HUES64 (cell line): ENCODE measurements around the gene PRKACB.

ENCODE experiments used
- H3K27ac ChIP-seq: 2 replicates; pipeline ENCODE4 v1.7.0; 2013; ENCODE audit warnings: low read depth, low read length, inconsistent platforms
- H3K27me3 ChIP-seq: 2 replicates; pipeline ENCODE4 v1.6.1; 2013; ENCODE audit warnings: mild to moderate bottlenecking, low read length; ENCODE audit not compliant: insufficient read depth
- H3K36me3 ChIP-seq: 2 replicates; pipeline ENCODE4 v1.6.1; 2013; ENCODE audit warnings: mild to moderate bottlenecking, low read length; ENCODE audit not compliant: insufficient read depth
- H3K4me1 ChIP-seq: 2 replicates; pipeline ENCODE4 v1.6.1; 2013; ENCODE audit warnings: mild to moderate bottlenecking, low read length, moderate library complexity; ENCODE audit not compliant: insufficient read depth
- H3K4me3 ChIP-seq: 2 replicates; pipeline ENCODE4 v1.5.1; 2013; ENCODE audit warnings: mild to moderate bottlenecking, low read length, moderate library complexity
- H3K9ac ChIP-seq: 2 replicates; pipeline ENCODE4 v1.6.1; 2013; ENCODE audit warnings: mild to moderate bottlenecking, low read depth, low read length
- H3K9me3 ChIP-seq: 2 replicates; pipeline ENCODE4 v1.6.1; 2013; ENCODE audit warnings: low read depth, low read length; ENCODE audit not compliant: insufficient read depth
- WGBS: fragments of 150-250, 120-280 bp; methylation state at CpG from one replicate; pipeline ENCODE4 v1.1.7; 2013; ENCODE audit warnings: missing lambda C conversion rate; 5-methylcytosine and 5-hydroxymethylcytosine counted together

Gene PRKACB

GRCh38 chr1:84253891-84254290 is 109.8 kb downstream of the PRKACB start:
- Histone ChIP-seq H3K27ac (no peak overlapping the region), H3K9ac (no peak overlapping the region), H3K9me3 (peaks cover 3% of the 10 kb centered on the region; the same call in 1 of the 2 replicates), H3K36me3 (no peaks in the 10 kb centered on the region), H3K4me3 (no peak overlapping the region), H3K27me3 (no peaks in the 10 kb centered on the region), H3K4me1 (0 out of 2 replicates have a peak, but pooled peaks cover 5% of the 10 kb centered on the region)
- WGBS: 86% methylated on average over 4 of the region's 4 CpGs

- Histone ChIP-seq H3K27ac (no peak overlapping the region), H3K27me3 (no peaks in the 10 kb centered on the region), H3K36me3 (no peaks in the 10 kb centered on the region), H3K9me3 (peaks cover 3% of the 10 kb centered on the region; the same call in 1 of the 2 replicates), H3K4me3 (no peak overlapping the region), H3K4me1 (0 out of 2 replicates have a peak, but pooled peaks cover 5% of the 10 kb centered on the region), H3K9ac (no peak overlapping the region)
- 95% methylated on average over 2 of the region's 2 CpGs for WGBS
Measured at GRCh38 chr1:84254703-84255238, 110.7 kb downstream of the PRKACB start.

DNA sequence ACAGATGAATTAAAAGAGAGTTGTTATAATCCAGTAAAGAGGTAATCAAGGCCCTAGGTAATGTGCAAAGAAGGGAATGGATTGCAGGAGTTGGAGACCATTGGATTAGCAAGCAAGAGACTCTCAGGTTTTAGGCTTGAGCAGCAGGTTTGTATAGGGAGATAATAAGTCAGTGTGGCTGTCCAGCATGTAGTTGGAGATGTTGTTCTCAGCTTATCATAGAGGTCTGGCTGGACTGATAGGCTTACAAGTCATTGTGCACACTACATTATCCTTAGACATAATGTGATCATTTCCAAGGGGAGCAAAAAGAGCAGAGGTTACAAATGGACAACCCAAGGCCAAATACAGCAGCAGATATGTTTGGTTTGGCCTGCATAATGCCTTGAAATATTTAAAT is 111.5 kb downstream of the PRKACB start:
- H3K9ac ChIP-seq: no peak overlapping the region
- 0 out of 2 replicates have a peak, but pooled peaks cover 5% of the 10 kb centered on the region for H3K4me1 ChIP-seq
- H3K4me3 ChIP-seq: no peak overlapping the region
- no peaks in the 10 kb centered on the region for H3K27me3 ChIP-seq
- no peaks in the 10 kb centered on the region for H3K9me3 ChIP-seq
- H3K36me3 ChIP-seq: no peaks in the 10 kb centered on the region
- H3K27ac ChIP-seq: no peak overlapping the region

DNA sequence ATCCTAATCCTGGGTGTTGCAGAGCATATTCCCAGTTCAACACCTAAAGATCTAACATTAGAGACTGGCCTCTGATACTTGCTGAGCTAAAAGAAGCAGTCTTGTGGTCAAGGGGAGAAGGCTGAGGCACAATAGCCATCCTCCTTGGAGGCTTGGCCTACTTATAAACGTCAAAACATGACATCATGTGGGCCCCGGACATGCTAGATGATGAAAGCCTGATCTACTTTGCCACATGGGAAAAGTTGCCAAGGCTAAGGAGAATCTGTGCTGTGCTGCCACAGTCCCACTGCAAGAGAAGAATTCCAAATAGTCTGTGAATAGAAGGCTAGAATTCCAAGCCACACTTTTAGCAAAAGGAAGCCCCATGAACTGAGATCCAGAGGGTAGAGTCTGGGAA is 113.5 kb downstream of the PRKACB start:
- Histone ChIP-seq H3K27me3 (no peaks in the 10 kb centered on the region), H3K4me1 (0 out of 2 replicates have a peak, but pooled peaks cover 5% of the 10 kb centered on the region), H3K9ac (no peak overlapping the region), H3K9me3 (no peaks in the 10 kb centered on the region), H3K27ac (no peak overlapping the region), H3K4me3 (no peak overlapping the region), H3K36me3 (no peaks in the 10 kb centered on the region)
- WGBS: 96% methylated on average over 2 of the region's 2 CpGs

GRCh38 chr1:84259376-84259775 is 115.3 kb downstream of the PRKACB start:
- no peaks in the 10 kb centered on the region for H3K4me1 ChIP-seq
- H3K4me3 ChIP-seq: no peak overlapping the region
- H3K27ac ChIP-seq: no peak overlapping the region
- no peak overlapping the region for H3K9ac ChIP-seq
- H3K36me3 ChIP-seq: no peaks in the 10 kb centered on the region
- WGBS: 95% methylated on average over 2 of the region's 2 CpGs
- no peaks in the 10 kb centered on the region for H3K9me3 ChIP-seq
- H3K27me3 ChIP-seq: no peaks in the 10 kb centered on the region

- no peaks in the 10 kb centered on the region for H3K9me3 ChIP-seq
- no peaks in the 10 kb centered on the region for H3K36me3 ChIP-seq
- H3K9ac ChIP-seq: no peak overlapping the region
- no peak overlapping the region for H3K4me3 ChIP-seq
- no peak overlapping the region for H3K27ac ChIP-seq
- no peaks in the 10 kb centered on the region for H3K27me3 ChIP-seq
- H3K4me1 ChIP-seq: no peaks in the 10 kb centered on the region
- WGBS: 100% methylated on average over 2 of the region's 2 CpGs
Measured at GRCh38 chr1:84259989-84260388, 115.9 kb downstream of the PRKACB start.

- Histone ChIP-seq H3K36me3 (no peaks in the 10 kb centered on the region), H3K4me1 (no peaks in the 10 kb centered on the region), H3K27ac (no peak overlapping the region), H3K9ac (no peak overlapping the region), H3K4me3 (no peak overlapping the region), H3K9me3 (no peaks in the 10 kb centered on the region), H3K27me3 (no peaks in the 10 kb centered on the region)
- 92% methylated on average over 2 of the region's 3 CpGs for WGBS
Measured at GRCh38 chr1:84260852-84261518, 116.9 kb downstream of the PRKACB start.

- no peaks in the 10 kb centered on the region for H3K9me3 ChIP-seq
- 89% methylated on average over 2 of the region's 2 CpGs for WGBS
- no peak overlapping the region for H3K9ac ChIP-seq
Measured at GRCh38 chr1:84264961-84265360, 120.9 kb downstream of the PRKACB start.

DNA sequence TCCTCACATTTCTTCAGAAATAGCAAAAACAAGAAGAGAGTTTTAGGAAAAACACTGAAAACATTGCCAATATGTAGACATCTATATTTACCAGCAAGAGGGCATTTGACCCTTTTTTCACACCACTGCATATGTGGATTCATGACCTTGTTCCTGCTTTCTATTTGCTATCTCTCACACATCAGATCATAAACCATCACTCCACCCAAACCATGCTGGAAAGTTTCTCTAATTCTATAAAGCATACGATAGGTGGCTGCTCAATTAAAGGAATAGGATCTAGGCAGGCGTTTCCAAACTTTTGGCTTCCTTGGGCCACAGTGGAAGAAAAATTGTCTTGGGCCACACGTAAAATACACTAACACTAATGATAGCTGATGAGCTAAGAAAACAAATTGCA is 121.8 kb downstream of the PRKACB start:
- Histone ChIP-seq H3K36me3 (no peaks in the 10 kb centered on the region), H3K9me3 (no peaks in the 10 kb centered on the region), H3K9ac (no peak overlapping the region), H3K27ac (no peak overlapping the region), H3K4me1 (no peaks in the 10 kb centered on the region), H3K4me3 (no peak overlapping the region), H3K27me3 (no peaks in the 10 kb centered on the region)
- 83% methylated on average over 3 of the region's 3 CpGs for WGBS

More at GRCh38 chr1:84264961-84265360, 120.9 kb downstream of the PRKACB start:
- Histone ChIP-seq H3K4me3 (no peak overlapping the region), H3K4me1 (no peaks in the 10 kb centered on the region), H3K27ac (no peak overlapping the region), H3K36me3 (no peaks in the 10 kb centered on the region), H3K27me3 (no peaks in the 10 kb centered on the region)

DNA sequence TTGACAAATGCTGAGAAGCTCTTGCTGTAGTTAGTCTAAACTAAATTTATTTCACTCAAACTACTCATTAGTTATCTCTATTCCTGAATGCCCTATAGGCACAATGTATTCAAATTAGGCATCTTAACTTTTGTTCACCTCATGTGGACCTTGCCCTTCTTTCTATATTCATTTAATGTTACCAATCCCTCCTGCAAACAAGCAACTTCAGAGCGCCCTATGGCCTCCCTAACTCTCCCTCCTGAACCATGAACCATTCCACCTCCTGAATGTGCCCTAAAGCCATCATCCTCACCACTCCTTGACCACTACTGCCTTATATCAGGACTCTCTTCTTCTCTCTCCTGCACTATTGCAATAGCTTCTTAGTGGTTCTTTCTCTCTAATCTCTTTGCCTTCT is 122.7 kb downstream of the PRKACB start:
- Histone ChIP-seq H3K9me3 (no peaks in the 10 kb centered on the region), H3K4me1 (peaks cover 6% of the 10 kb centered on the region), H3K27me3 (no peaks in the 10 kb centered on the region), H3K4me3 (no peak overlapping the region), H3K9ac (no peak overlapping the region), H3K27ac (no peak overlapping the region), H3K36me3 (no peaks in the 10 kb centered on the region)
- 36% methylated on average over 1 of the region's 1 CpG for WGBS

DNA sequence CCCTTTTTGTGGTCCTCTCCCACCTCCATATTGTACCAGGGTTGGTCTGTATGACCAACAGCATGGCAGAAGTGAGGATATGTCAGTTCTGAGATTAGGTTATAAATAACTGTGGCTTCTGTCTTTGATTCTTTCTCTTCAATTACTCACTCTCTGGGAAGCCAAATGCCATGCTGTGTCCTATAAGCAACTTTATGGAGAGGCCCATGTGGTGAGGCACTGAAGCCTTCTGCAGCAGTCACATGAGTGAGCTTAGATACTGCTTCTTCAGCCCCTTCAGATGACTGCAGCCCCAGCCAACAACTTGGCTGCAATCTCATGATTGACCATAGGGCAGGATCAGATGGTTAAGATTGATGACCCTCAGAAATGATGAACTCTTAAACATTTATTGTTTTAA is 123.4 kb downstream of the PRKACB start:
- Histone ChIP-seq H3K36me3 (no peaks in the 10 kb centered on the region), H3K27ac (no peak overlapping the region), H3K4me3 (no peak overlapping the region), H3K27me3 (no peaks in the 10 kb centered on the region), H3K9me3 (no peaks in the 10 kb centered on the region), H3K9ac (no peak overlapping the region), H3K4me1 (peaks cover 13% of the 10 kb centered on the region)
